HCT116 (cell line): ENCODE results near the gene FCHSD2.

Experiments
- CBX3 ChIP-seq: IDR thresholded peaks from 2 replicates; pipeline ENCODE4 v1.6.1; 2012; ENCODE audit warnings: low read depth
- CEBPB ChIP-seq: IDR thresholded peaks from 2 replicates; pipeline ENCODE4 v1.6.1; 2012; ENCODE audit warnings: low read depth
- EZH2 ChIP-seq: fragments of 200-600 bp; sonication (generic); IDR thresholded peaks from 2 replicates; pipeline ENCODE4 v1.6.1; 2017; ENCODE audit warnings: antibody characterized with exemption, mixed run types
- EZH2phosphoT487 ChIP-seq: fragments of 200-600 bp; IDR thresholded peaks from 2 replicates; pipeline ENCODE4 v1.6.1; 2018; ENCODE audit warnings: antibody characterized with exemption, borderline replicate concordance
- POLR2A ChIP-seq: IDR thresholded peaks from 2 replicates; pipeline ENCODE4 v1.7.0; 2011; ENCODE audit warnings: borderline replicate concordance; ENCODE audit not compliant: insufficient read depth, insufficient read length; ENCODE audit errors: extremely low read depth
- POLR2AphosphoS5 ChIP-seq: IDR thresholded peaks from 2 replicates; pipeline ENCODE4 v1.6.1; 2011; ENCODE audit warnings: mild to moderate bottlenecking, low read depth, low read length, moderate library complexity
- SIN3A ChIP-seq: IDR thresholded peaks from 2 replicates; pipeline ENCODE4 v1.6.1; 2012; ENCODE audit warnings: low read depth
- SP1 ChIP-seq: IDR thresholded peaks from 2 replicates; pipeline ENCODE4 v1.6.1; 2012; ENCODE audit warnings: low read depth
- YY1 ChIP-seq: IDR thresholded peaks from 2 replicates; pipeline ENCODE4 v1.6.1; 2011; ENCODE audit warnings: low read length, low read depth, moderate library complexity, mild to moderate bottlenecking; ENCODE audit not compliant: insufficient replicate concordance; ENCODE audit errors: extremely low read depth
- ZNF274 ChIP-seq: fragments of 200-500 bp; sonication (Bioruptor generic); IDR thresholded peaks from 2 replicates; pipeline ENCODE4 v1.6.1; 2014; ENCODE audit warnings: mild to moderate bottlenecking, low read depth, low read length, inconsistent platforms
- TF ChIP-seq, protein P1 (sequence below), 3 experiments: fragments of 200-600 bp in 1 of 3; sonication (generic) in 1 of 3; IDR thresholded peaks in 2 of 3; conservative IDR thresholded peaks in 1 of 3; 2 replicates each; pipeline ENCODE4 v1.5.1; 2012 to 2017; ENCODE audit warnings: low read depth in 2 of 3, low read length in 2 of 3, antibody characterized with exemption in 1 of 3, borderline replicate concordance in 1 of 3, control low read depth in 1 of 3, mild to moderate bottlenecking in 1 of 3, mixed read lengths in 1 of 3, mixed run types in 1 of 3, moderate library complexity in 1 of 3; ENCODE audit not compliant: insufficient read depth in 1 of 3
- TF ChIP-seq, protein P2 (sequence below): IDR thresholded peaks from 2 replicates; pipeline ENCODE4 v1.6.1; 2012; ENCODE audit warnings: low read depth

DNA sequence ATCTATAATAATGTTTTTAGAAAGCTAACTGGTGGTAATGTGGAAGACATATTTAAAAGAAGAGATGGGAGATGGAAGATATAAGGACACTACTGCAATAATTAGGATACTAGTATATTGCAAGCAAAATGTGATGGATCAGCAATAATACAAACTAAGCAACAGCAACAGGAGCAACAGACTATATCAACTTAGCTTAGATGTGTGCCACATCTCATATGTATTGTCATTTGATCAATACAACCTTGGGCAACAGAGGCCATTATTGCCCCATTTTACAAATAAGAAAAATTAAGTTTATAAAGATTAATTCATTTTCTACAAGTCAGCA lies 4.2 kb downstream of the FCHSD2 start:
- TF ChIP-seq POLR2A (no peak), POLR2AphosphoS5 (no peak), CBX3 (no peak), ZNF274 (no peak), SP1 (no peak), CEBPB (no peak), YY1 (no peak), EZH2 (no peak), EZH2phosphoT487 (no peak), SIN3A (no peak)
- TF ChIP-seq, protein P1, sequence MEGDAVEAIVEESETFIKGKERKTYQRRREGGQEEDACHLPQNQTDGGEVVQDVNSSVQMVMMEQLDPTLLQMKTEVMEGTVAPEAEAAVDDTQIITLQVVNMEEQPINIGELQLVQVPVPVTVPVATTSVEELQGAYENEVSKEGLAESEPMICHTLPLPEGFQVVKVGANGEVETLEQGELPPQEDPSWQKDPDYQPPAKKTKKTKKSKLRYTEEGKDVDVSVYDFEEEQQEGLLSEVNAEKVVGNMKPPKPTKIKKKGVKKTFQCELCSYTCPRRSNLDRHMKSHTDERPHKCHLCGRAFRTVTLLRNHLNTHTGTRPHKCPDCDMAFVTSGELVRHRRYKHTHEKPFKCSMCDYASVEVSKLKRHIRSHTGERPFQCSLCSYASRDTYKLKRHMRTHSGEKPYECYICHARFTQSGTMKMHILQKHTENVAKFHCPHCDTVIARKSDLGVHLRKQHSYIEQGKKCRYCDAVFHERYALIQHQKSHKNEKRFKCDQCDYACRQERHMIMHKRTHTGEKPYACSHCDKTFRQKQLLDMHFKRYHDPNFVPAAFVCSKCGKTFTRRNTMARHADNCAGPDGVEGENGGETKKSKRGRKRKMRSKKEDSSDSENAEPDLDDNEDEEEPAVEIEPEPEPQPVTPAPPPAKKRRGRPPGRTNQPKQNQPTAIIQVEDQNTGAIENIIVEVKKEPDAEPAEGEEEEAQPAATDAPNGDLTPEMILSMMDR (IDR thresholded peaks at IDR 0.05 in 2 of 3, conservative IDR thresholded peaks at IDR 0.05 in 1 of 3; ENCODE audit: borderline replicate concordance in 1 of 3, insufficient read depth in 1 of 3, low read depth in 2 of 3, low read length in 2 of 3): no peak
- TF ChIP-seq, protein P2, sequence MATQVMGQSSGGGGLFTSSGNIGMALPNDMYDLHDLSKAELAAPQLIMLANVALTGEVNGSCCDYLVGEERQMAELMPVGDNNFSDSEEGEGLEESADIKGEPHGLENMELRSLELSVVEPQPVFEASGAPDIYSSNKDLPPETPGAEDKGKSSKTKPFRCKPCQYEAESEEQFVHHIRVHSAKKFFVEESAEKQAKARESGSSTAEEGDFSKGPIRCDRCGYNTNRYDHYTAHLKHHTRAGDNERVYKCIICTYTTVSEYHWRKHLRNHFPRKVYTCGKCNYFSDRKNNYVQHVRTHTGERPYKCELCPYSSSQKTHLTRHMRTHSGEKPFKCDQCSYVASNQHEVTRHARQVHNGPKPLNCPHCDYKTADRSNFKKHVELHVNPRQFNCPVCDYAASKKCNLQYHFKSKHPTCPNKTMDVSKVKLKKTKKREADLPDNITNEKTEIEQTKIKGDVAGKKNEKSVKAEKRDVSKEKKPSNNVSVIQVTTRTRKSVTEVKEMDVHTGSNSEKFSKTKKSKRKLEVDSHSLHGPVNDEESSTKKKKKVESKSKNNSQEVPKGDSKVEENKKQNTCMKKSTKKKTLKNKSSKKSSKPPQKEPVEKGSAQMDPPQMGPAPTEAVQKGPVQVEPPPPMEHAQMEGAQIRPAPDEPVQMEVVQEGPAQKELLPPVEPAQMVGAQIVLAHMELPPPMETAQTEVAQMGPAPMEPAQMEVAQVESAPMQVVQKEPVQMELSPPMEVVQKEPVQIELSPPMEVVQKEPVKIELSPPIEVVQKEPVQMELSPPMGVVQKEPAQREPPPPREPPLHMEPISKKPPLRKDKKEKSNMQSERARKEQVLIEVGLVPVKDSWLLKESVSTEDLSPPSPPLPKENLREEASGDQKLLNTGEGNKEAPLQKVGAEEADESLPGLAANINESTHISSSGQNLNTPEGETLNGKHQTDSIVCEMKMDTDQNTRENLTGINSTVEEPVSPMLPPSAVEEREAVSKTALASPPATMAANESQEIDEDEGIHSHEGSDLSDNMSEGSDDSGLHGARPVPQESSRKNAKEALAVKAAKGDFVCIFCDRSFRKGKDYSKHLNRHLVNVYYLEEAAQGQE: no peak
